Coronary artery (tissue), 2 donors: ENCODE data around the gene LYRM2.
A peak's percentile ranks its signal among the peaks of the same experiment; 100 is the strongest.
"Not testable (repeated sequence)": the region's sequence is repeated elsewhere in the genome, so short reads cannot be mapped to it uniquely, and the experiment has no call there.

ENCODE experiments used
- DNase-seq: peaks from one replicate; pipeline ENCODE4 v3.0.0-alpha.2; 2017; ENCODE audit warnings: low spot score
- H3K27ac ChIP-seq, 2 donors: fragments of 200-600 bp; sonication (generic); one replicate each; pipeline ENCODE4 v1.5.1; 2016 to 2019
- H3K4me3 ChIP-seq: fragments of 200-600 bp; sonication (generic); 2 replicates; pipeline ENCODE4 v1.5.1; 2016; ENCODE audit warnings: mild to moderate bottlenecking, moderate library complexity
- TF ChIP-seq, protein P1 (sequence below): fragments of 200-600 bp; sonication (generic); IDR thresholded peaks from one replicate; pipeline ENCODE4 v1.5.1; 2019; ENCODE audit warnings: antibody characterized with exemption

LYRM2 gene

DNA sequence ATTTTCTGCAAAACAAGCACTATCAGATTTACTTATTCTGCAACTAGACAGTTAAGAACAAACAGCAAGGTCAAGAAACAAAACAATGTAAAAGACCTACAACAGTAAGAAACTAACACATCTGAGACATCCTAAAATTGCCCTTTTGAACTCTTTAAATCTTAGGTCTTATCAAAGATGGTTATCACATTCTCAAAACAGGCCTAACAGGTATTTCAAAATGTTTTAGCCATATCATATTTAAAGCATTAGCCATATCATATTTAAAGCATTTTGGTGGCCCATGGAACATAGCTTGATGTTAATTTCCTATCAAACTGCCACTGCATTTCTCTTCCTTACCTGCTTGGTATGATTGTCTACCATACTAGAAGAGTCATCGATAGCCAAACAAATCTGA lies 11.1 kb upstream of the LYRM2 start:
- DNase-seq: no peak
- H3K27ac ChIP-seq: no peak overlapping the region
- TF ChIP-seq, protein P1, sequence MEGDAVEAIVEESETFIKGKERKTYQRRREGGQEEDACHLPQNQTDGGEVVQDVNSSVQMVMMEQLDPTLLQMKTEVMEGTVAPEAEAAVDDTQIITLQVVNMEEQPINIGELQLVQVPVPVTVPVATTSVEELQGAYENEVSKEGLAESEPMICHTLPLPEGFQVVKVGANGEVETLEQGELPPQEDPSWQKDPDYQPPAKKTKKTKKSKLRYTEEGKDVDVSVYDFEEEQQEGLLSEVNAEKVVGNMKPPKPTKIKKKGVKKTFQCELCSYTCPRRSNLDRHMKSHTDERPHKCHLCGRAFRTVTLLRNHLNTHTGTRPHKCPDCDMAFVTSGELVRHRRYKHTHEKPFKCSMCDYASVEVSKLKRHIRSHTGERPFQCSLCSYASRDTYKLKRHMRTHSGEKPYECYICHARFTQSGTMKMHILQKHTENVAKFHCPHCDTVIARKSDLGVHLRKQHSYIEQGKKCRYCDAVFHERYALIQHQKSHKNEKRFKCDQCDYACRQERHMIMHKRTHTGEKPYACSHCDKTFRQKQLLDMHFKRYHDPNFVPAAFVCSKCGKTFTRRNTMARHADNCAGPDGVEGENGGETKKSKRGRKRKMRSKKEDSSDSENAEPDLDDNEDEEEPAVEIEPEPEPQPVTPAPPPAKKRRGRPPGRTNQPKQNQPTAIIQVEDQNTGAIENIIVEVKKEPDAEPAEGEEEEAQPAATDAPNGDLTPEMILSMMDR: no peak
- no peak overlapping the region for H3K4me3 ChIP-seq

DNA sequence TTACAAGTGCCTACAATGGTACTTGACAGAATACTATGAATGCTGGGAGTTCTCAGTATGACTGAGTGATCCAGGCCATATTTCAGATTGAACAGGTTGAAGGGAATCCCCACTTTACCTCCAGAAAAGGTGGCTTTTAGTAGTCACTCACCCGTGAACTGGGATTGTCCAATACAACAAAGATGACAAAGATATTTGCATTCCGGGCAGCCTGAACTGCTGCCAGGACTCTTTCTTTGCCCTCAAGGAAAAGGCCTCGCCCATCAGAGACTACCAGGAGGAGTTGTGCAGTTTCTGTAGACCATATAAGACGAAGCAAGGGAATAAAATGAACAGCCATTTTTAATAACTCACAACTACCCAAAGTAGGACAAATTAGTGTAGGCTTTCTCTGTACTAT lies 6.3 kb upstream of the LYRM2 start:
- no peak for DNase-seq
- Histone ChIP-seq H3K4me3 (no peak overlapping the region), H3K27ac (no peak overlapping the region)
- TF ChIP-seq, protein P1: no peak

DNA sequence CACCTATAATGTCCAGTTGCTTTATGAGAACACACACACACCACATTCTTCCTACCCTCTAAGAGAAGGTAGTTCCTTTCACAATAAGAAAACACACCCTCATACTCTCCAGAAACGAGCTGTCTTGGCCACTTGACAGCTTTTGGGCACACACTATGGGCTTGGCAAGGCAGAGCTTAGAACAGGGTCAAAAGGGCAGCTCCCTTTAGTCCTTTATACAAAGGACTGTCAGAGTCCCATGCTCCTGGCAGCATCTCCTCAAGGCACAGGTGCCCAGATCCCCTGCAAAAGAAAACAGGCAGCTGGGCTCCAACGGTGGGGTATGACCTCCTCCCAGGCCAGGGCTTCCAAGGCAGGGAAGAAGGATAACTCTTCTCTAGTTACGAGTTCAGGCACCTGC lies 4.9 kb upstream of the LYRM2 start:
- TF ChIP-seq, protein P1: no peak
- H3K4me3 ChIP-seq: no peak overlapping the region
- H3K27ac ChIP-seq: no peak overlapping the region
- no peak for DNase-seq

DNA sequence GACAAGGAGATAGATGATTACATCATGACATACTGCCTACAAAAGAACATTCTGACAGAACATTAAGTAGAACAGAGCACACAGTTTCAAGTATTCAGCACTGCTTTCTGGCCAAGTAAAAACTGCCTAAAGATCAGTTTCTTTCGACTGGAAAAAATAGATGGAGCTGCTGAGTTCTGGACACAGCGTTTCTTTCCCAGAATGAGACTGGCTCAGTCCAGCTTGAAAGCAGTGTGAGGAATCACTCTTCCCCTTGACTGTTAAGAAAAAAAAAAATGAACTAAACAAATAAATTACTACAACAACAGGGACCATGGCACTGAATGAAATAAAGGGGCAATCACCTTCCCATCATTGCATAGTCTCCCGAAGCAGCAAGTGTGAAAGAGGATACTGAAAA lies 4.4 kb upstream of the LYRM2 start:
- TF ChIP-seq, protein P1: no peak
- Histone ChIP-seq H3K27ac (no peak overlapping the region), H3K4me3 (no peak overlapping the region)
- no peak for DNase-seq

DNA sequence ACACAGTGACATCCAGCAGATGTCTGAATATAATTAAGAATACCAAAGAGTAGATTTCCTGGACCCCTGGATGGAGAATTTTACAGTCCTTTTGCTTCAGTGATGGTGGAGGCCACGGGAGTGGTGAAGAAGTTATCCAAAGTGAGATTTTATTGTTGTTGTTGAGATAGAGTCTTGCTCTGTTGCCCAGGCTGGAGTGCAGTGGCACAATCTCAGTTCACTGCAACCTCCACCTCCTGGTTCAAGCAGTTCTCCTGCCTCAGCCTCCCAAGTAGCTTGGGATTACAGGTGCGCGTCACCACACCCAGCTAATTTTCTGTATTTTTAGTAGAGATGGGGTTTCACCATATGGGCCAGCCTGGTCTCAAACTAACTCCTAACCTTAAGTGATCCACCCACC lies 3.0 kb upstream of the LYRM2 start:
- H3K4me3 ChIP-seq, H3K27ac ChIP-seq, DNase-seq: not testable (repeated sequence)

DNA sequence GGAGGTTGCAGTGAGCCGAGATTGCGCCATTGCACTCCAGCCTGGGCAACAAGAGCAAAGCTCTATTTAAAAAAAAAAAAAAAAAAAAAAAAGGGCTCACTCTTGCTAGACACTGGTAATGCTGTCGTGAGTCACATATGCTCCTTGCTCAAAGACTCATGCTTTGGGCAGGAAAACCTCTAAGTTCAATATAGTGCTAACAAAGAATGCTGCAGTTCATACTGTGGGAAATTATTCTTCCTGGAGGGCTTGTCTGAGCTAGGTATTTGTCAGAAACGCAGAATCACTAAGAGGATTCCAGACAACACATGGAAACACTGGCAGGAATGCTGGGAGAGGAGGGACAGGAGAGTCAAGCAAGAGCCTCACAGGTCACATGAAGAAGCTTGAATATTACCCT lies 2.3 kb upstream of the LYRM2 start:
- Histone ChIP-seq H3K4me3 (no peak overlapping the region), H3K27ac (no peak overlapping the region)
- TF ChIP-seq, protein P1: no peak
- no peak for DNase-seq

DNA sequence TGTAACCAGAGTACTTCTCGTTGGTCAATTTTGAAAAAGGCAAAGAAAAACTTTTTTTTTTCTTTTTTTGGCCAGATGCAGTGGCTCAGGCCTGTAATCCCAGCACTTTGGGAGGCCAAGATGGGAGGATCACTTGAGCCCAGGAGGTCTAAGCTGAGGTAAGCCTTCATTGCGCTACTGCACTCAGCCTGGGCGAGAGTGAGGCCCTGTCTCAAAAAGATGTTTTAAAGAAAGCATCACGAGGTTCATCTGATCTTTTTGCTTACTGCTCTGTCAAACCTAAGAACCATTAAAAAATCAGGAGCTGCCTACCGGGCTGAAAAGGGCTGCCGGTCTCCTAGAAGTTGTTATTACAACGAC lies 607 bp downstream of the LYRM2 start:
- no peak for DNase-seq
- TF ChIP-seq, protein P1: no peak
- Histone ChIP-seq H3K4me3 (peak overlapping the region; percentile 81), H3K27ac (peak overlapping the region; percentile 89 to 90)

DNA sequence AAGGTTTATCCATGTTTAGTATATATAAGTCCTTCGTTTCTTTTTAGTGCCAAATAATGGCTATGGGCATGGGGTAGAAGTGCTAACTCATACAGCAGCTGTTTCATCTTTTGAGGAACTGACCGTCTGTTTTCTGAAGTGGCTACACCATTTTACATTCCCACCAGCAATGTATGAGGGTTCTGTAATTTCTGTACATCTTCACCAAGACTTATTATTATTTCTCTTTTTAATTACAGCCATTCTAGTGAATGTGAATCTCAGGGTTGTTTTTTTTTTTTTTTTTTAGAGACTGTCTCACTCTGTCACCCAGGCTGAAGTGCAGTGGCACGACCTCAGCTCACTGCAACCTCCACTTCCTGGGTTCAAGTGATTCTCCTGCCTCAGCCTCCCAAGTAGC lies 2.1 kb downstream of the LYRM2 start:
- H3K4me3 ChIP-seq, H3K27ac ChIP-seq, DNase-seq: not testable (repeated sequence)
